Globus pallidus (tissue), 1 donor: Measurements from ENCODE around the gene JUNB.

Source experiments
- DNase-seq: peaks from one replicate; pipeline ENCODE4 v3.0.0-alpha.2; 2015; ENCODE audit warnings: low spot score

The JUNB gene

DNA sequence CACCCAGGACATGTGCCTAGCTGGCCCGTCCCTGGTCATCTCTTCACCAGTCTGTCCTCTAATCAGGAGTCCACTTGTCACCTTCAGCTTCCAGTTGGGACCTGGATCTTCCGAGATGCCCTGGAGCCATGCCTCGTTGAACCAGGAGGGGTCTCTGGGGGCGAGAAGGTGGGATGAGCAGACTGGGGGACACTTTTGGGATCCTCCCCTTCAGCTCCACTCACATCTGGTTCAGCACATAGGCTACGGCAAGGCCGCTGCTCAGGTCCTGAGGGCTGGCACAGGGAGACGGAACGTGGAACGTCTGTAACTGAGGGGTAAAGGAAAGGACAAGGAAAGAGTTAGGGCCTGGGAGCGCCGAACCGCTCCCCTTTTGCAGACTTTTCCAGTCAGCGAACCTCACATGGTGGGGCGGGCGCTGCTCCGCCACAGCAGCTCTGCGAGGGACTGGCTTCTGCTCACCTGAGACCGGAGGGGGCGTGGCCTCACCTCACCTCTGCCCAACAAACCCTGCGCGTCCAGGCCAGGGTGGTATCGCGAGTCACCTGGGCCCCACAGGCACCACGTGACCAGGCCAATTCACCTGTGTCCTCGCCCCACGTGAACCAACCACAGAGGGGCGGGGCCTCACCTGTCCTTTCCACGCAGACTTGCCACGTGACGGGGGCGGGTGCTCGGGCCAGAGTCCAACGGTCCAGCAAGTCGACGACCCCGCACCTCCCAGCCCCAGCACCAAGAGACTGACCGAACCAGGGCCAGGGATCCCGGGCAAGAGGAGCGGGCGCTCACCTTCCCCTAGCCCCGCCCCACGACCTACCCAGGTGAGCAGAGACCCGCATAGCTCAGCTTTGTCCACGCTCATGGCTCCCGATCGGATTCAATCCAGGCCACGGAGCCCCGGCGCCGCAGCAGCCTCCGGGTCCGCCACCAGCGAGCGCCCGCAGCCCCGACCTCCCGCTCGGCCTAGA, 16.4 kb upstream of the JUNB start, which contains the start of gene HOOK2:
Gene HOOK2, minus strand, starts transcription at position 965 of the 968 bp plus-strand sequence. Its CDS starts 103 bp downstream, at position 862.
- DNase-seq: no peak

DNA sequence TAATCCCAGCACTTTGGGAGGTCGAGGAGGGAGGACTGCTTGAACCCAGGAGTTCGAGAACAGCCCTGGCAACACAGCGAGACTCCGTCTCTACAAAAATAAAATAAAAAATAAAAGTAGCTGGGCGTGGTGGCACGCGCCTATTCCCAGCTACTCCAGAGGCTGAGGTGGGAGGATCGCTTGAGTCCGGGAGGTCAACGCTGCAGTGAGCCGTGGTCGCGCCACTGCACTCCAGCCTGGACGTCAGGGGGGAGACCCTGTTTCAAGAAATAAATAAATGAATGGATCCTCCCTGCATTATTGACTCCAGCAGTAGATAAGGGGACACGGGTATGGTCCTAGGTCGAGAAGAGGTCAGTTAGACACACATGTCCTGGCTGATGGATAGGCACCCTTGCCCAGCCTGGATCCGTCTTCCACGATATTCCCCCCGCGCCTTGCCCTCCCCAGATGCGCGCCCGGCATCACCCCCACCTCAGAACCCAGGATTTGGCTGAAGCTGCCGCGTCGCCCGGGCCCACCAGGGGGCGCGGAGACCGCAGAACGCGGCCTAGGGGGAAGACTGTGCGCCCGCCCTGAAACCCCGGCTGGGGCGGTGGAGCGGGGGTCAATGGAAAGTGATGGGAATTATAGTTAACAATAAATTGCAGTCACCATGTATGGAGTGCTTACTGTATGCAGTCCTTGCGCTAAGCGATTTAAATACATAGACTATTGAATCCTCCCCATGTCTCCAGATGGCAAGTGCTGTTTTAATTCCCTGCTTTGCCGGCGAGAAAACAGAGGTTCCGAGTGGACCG, 13.9 kb upstream of the JUNB start:
- peak; percentile 78 for DNase-seq

DNA sequence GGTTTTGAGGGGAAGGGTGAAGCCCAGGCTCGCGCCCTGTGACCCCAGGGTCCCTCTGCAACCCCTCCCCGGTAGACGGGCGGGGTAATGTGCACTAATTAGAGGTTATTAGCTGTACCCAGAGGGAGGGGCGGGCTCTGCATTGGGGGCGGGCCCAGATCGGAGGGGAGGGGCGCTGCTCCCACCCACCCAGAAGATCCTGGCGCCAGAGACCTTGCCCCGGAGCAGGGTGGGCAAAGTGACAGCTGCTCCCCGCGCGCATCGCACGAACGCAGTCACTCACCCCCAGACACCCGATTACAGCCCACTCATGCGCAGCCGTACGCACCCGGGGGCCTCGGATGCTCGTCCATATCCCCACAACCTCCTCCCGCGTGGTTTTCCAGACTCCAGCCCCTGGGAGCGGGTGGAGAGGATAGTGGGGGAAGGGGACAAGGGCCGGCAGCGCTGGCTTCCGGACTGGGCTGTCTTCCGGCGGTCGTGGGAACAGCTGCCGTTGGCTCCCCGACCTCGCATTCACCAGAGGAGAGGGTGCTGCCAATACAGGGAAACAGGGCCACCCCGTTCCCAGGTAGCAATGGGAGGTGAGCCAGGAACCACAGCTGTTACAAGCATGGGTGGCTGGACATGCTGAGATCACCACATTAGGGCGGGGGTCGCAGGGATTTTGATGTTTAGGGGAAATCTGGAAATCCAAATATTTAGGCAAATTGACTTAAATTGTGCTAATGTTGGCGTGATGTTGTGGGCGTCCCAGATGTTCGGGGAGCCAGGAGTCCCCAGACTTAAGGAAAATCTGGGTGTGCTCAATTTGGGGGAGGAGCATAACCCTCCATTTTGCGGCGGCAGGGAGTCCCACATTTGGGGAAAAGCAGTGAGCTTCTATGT, 13.0 kb upstream of the JUNB start:
- DNase-seq: no peak

DNA sequence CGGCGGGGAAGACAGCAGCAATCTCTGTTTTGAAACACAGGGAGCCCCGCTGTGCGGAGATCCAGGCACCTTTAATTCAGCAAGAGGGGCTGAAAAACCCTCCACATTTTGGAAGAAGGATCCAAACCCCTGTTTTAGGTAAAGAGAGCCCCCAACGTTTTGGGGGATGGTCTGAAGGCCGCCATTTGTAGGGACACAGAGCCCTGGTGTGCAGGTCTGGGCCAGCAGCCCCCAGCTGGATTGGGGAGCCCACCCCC, 12.5 kb upstream of the JUNB start:
- DNase-seq: no peak

DNA sequence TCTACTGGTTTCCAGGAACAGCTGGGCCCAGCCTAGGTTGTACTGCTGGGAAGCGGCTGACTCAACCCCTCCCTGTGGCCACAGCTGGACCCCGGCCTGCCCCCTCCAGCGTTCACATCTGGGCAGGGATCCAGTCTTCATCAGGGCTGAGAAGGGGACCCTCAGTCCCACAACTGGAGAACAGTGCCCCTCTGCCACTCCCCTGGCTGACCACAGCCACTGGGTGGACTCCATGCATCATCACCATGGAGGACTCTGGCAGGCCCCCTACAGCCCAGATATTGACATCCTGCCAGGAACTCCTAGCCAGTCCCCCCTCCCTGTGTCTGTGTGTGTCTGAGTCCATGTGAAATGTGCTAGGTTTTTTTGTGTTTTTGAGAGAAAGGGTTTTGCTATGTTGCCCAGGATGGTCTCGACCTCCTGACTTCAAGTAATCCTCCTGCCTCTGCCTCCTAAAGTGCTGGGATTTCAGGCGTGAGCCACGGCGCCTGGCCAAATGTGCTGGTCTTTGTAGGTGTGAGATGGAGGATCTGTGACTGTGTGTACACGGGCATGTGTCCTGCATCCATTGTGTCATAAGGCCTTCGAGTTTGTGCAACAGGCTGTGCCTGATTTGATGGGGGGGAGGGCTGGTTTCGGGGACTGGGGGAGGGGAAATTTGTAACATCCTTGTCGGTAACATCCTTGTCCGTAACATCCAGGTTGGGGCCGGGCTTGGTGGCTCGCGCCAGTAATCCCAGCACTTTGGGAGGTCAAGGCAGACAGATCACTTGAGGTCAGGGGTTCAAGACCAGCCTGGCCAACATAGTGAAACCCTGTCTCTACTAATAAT, 11.9 kb upstream of the JUNB start:
- DNase-seq: no peak

DNA sequence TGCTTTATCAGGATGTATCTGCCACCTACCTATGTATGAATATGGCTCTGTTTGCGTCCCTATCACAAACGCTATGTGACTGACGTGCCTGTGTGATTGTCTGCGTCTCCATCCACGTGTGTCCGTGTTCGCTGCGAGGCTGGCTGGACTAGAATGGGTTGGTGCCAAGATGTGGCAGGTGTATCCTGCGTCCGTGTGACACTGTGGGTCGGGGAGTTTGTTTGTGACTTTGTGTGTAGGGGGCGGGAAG, 9.2 kb upstream of the JUNB start:
- no peak for DNase-seq

DNA sequence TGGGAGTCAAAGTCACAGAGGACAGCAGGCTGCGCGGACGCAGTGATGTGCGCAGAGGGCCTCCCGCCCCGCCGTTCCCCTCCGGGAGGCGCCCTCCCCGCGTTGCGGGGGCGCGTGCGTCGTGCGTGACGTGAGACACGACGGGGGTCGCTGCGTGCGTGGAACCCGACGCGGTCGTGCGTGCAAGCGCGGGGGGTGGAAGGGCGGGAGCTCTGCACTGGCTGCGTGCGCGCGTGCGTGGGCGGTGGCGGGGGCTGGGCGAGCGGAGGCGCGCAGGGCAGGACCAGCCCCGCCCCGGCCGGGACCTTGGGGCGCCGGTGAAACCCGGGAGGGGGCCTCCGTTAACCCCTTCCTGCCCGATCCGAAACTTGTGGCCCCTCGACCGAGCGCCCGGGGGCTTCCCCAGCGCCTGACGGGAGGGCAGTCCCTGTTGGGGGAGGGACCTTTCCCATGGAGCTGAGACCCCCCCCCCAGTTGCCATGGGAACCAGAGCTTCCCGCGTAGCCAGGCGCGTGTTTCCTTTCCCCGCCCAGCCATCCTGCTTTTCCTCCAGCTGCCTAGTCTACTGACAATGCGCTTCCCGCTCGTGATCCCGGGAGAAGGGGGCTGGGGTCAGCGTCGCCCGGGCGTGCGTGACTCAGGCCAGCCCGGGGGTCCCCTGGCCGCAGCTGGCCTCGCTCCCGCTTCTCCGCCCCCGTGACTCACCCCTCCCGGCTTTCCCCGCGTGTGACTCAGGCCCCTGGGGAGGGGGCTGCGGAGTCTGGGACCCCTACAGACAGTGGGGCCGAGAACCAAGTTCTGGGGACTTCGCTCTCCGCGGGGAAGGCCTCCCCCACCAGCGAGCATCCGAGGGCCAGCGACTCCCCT, 8.6 kb upstream of the JUNB start:
- peak; percentile 87 for DNase-seq

DNA sequence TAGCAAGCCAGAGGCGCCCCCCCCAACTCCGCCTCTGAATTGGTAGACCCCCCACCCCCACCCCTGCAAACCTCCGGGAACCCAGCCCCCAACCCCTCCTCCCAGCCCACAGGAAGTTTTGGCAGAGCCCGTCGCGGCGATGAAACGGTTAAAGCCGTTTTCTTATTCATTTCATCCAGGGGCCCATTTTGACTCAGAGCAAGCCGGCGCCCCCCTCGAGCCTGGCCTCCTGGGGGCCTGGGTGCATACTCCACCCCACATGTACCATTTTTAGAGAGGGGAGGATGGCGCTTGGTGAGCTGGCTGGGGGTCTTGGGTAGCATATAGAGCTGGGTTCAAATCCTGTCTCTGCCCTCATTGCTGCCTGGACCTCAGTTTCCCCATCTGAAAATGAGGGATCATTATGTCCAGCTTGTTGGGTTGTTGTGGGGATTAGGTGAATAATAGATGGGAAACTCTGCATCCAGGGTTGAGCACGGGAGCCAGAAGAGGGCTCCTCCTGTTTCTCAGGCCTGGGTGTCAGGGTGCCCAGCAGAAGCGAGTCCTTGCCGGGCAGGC, 7.9 kb upstream of the JUNB start:
- no peak for DNase-seq

DNA sequence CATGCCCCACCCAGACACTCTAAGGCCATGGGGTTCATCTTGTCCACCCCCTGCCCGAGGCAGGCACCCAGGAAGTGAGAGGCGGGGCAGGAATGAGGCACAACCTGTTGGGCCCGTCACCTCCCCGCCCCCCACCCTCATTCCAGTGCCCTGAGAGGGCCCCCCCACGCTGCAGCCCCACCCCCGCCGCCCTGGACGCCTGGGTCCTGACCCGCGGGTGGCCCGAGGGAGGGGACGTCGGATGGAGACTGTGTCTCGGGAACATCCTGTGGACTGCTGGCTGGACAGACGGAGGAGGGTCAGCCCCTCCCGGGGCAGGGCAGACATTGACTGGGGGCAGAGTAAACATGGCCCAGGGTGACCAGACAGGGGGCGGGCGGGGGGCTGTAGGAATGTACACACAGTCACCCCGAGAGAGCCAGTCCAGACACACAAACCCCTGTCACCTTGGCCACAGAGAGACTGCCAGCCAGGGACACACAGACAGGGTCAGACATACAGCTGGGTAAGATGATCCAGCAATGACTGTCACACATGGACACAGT, 7.4 kb upstream of the JUNB start:
- DNase-seq: no peak

DNA sequence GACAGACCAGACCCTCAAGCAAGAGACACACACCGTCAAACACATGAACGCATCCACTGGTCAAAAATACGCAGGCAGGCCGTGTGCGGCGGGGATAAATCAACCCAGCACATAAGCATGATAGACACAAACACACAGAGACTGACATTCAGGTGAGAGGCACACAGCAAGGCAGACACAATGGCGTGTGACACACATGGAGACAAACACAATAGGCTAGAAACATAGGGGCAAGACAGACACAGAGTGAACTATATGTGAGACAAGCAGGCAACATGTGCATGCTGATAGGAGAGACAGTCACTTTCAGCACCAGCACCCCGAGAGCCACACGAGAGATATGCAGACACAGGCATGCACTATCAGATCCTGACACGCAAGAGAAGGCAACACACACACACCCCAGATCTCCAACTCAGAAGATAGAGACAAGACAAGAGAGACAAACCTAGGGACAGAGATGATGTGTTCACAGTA, 6.9 kb upstream of the JUNB start:
- no peak for DNase-seq

DNA sequence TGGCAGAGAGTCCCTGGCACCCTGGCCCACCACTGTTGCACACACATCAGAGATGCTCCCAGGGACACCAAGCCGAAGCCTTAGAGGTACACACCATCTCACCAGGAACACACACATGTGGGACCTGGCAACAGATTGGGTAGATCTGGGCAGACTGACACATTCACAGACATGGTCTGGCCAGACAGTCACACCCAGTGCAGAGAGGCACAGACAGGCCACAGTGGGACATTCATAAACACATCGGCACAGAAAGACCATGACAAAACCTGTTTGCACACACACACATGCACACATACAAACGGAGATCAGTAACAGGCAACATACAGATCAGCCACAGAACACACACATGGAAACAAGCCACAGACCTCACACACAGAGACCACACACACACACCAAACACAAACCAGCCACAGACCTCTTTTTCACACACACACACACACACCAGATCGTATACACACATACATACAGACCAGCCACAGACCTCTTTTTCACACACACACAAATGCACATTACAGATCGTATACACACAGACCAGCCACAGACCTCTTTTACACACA, 6.3 kb upstream of the JUNB start:
- no peak for DNase-seq

DNA sequence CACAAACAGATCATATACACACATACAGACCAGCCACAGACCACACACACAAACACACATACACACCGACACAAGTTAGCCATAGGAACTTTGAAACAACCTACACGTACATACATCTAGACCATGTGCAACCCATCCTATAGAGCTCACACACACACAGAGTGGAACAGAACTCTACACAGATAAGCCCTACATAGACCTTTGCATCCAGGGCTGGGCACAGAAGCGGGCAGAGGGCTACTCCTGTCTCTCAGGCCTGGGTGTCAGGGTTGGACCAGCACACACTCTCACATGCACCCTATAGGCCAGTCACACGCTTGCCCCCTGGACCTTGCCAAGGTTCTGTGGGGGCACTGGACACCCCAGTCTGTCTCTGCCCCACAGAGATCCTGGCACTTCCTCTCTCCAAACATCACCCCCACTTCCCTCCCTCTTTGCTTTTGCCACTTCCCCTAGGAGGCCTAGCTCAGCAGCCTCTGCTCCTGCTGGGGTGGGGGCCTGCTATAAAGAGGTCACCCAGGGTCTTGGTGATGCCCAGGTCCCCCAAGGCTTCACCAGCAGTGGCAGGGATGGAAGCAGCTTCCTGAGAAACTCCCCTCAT, 5.8 kb upstream of the JUNB start:
- no peak for DNase-seq

DNA sequence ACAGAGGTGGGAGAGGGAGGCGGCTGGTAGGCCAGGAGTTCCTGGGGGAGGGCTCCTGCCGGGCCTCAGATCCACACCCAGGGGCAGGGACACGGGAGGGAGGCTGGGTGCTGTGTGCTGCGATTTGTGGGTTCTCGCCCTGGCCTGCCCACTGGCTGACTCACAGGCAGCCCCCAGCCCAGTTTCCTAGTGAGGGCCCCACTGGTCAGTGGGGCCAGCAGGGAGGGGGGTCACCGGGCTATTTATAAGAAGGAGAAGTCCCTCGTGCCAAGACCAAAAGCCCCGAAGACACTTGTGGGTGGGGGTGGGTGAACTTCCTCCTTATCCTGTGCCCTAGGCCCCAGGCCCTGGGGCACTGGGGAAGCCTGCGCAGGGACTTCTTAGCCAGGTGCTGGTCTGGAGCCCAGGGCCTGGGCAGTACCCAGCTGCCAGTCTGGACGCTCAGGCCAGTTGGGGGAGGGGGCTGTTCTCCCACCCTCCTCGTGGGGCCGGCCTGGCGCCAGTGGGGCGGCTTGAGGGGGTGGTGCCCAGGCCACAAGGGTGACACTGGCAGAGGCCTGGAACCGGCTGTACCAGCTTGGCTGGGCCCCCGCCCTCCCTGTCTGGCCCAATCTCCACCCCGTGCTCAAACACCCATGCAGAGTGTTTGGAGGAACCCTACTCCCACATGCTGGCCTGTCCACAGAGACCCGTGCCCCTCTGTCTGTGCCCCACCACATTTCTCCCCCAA, 5.0 kb upstream of the JUNB start:
- peak; percentile 73 for DNase-seq

DNA sequence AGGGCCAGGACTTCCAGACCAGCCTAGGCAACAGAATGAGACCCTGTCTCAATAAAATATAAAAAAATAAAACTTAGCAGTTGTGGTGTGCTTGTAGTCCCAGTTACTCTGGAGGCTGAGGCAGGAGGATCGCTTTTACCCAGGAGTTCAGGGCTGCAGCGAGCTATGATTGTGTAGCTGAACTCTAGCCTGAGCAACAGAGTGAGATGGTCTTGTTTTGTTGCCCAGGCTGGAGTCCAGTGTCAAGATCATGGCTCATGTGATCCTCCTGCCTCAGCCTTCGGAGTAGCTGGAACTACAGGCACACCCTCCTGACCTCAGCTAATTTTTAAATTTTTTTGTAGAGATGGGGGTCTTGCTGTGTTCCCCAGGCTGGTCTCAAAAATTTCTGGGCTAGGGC, 4.3 kb upstream of the JUNB start:
- no peak for DNase-seq

DNA sequence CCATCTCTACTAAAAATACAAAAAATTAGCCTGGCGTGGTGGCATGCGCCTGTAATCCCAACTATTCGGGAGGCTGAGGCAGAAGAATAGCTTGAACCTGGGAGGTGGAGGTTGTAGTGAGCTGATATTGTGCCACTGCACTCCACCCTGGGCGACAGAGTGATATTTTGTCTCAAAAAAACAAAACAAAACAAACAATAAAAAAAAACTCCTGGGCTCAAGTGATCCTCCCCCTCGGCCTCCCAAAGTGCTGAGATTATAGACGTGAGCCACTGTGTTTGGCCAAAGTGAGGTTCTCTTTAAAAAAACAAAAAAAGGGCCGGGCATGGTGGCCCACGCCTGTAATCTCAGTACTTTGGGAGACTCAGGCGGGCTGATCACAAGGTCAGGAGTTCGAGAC, 3.8 kb upstream of the JUNB start:
- DNase-seq: no peak

DNA sequence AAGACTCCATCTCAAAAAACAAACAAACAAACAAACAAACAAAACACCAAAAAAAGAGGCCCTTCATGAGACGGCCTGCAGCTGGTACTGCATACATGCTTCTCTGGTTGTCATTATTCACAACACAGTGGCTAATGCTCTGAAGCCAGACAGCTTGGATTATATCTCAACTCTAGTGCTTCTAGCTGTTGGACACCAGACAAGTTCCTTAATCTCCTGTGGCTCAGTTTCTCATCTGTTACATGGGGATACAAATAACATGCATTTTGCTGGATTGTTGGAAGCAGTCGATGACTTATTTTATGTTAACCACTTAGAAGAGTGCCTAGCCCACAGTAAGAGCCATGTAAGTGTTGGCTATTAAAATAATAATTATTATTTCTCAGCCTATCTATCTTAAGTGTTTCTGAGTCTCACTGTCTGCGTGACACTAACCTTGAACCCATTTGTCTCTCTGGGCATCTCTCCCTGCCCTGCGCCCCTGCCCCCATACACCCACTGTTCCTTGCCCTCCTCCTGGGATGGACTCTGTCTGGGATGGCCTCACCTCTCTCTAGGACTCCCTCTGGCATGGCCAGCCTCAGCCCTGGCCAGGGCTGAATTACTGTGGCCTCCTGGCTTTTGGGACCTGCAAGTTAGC, 3.1 kb upstream of the JUNB start:
- no peak for DNase-seq

DNA sequence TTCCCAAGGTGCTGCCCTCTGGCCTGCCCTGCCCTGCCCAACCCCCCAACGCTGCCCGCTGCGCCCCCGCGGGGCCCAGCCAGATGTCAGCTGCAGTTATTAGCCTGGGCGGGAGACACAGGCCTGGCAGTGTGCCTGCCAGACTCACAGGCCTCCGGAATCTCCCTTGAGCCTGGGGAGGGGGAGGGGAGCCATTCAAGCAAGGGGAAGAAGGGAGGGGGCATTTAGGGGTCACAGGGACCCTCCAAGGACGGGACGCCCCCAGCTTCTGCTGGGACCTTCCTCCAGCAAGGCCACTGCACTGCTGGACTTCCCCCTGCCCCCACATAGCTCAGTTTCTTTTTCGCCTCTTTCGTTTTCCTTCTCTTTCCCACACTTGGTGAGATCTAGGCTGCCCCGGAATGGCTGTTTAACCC, 2.6 kb upstream of the JUNB start:
- DNase-seq: peak; percentile 75
